ENCODE measurements around the gene SORCS1. TPM values are rescaled to one million over a fixed set of nuclear protein-coding genes. Genes with fewer than 3 reads are reported as not detected.

SORCS1 gene
- total and polyA plus RNA-seq, 4 donors: 0.08 to 0.21 (median 0.09) TPM; not detected in 1

DNA sequence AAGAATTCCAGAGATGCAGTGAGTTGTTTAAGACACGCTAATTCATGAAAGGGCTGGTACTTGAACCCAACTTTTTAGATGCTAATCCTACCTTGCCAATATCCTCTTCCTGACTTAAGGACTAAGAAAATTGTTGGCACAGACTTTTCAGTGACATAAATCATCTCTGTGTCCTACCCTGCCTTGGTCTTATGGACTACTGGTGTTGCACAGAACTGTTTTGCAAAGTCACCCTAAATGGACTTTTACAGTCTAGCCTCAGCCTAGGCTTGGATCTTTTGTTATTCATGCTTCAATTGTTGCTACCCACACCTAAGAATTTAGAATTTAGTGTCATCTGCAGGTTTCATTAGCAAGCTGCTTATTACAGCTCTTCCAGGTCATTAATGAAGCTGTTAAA lies 112.7 kb downstream of the SORCS1 start:
- Histone ChIP-seq H3K36me3 (ENCODE audit: control insufficient read depth in 4 of 4, insufficient read depth in 3 of 4, low read depth in 1 of 4, low read length in 3 of 4) (no peaks in the 10 kb centered on the region), H3K4me1 (ENCODE audit: control insufficient read depth in 4 of 4, insufficient read depth in 4 of 4, low read length in 3 of 4) (peaks cover 2 to 34% (median 29%) of the 10 kb centered on the region in 4 donors), H3K27ac (ENCODE audit: low read depth in 1 of 2, low read length in 2 of 2) (no peak overlapping the region), H3K9me3 (ENCODE audit: control insufficient read depth in 4 of 4, low read length in 3 of 4) (no peaks in the 10 kb centered on the region), H3K4me3 (ENCODE audit: low read depth in 1 of 3, low read length in 3 of 3) (no peak overlapping the region), H3K9ac (ENCODE audit: low read depth in 1 of 2, low read length in 2 of 2) (no peak overlapping the region), H3K27me3 (ENCODE audit: control insufficient read depth in 4 of 4, insufficient read depth in 4 of 4, low read length in 3 of 4) (no peaks in the 10 kb centered on the region)
- TF ChIP-seq, protein P1, sequence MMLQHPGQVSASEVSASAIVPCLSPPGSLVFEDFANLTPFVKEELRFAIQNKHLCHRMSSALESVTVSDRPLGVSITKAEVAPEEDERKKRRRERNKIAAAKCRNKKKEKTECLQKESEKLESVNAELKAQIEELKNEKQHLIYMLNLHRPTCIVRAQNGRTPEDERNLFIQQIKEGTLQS (IDR thresholded peaks at IDR 0.05): no peak
- TF ChIP-seq, protein P2, sequence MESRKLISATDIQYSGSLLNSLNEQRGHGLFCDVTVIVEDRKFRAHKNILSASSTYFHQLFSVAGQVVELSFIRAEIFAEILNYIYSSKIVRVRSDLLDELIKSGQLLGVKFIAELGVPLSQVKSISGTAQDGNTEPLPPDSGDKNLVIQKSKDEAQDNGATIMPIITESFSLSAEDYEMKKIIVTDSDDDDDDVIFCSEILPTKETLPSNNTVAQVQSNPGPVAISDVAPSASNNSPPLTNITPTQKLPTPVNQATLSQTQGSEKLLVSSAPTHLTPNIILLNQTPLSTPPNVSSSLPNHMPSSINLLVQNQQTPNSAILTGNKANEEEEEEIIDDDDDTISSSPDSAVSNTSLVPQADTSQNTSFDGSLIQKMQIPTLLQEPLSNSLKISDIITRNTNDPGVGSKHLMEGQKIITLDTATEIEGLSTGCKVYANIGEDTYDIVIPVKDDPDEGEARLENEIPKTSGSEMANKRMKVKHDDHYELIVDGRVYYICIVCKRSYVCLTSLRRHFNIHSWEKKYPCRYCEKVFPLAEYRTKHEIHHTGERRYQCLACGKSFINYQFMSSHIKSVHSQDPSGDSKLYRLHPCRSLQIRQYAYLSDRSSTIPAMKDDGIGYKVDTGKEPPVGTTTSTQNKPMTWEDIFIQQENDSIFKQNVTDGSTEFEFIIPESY (IDR thresholded peaks at IDR 0.05): no peak
- TF ChIP-seq, protein P3, sequence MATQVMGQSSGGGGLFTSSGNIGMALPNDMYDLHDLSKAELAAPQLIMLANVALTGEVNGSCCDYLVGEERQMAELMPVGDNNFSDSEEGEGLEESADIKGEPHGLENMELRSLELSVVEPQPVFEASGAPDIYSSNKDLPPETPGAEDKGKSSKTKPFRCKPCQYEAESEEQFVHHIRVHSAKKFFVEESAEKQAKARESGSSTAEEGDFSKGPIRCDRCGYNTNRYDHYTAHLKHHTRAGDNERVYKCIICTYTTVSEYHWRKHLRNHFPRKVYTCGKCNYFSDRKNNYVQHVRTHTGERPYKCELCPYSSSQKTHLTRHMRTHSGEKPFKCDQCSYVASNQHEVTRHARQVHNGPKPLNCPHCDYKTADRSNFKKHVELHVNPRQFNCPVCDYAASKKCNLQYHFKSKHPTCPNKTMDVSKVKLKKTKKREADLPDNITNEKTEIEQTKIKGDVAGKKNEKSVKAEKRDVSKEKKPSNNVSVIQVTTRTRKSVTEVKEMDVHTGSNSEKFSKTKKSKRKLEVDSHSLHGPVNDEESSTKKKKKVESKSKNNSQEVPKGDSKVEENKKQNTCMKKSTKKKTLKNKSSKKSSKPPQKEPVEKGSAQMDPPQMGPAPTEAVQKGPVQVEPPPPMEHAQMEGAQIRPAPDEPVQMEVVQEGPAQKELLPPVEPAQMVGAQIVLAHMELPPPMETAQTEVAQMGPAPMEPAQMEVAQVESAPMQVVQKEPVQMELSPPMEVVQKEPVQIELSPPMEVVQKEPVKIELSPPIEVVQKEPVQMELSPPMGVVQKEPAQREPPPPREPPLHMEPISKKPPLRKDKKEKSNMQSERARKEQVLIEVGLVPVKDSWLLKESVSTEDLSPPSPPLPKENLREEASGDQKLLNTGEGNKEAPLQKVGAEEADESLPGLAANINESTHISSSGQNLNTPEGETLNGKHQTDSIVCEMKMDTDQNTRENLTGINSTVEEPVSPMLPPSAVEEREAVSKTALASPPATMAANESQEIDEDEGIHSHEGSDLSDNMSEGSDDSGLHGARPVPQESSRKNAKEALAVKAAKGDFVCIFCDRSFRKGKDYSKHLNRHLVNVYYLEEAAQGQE (IDR thresholded peaks at IDR 0.05): no peak
- no peak for TF ChIP-seq TAF1 (conservative IDR thresholded peaks at IDR 0.05)
- TF ChIP-seq GABPA (IDR thresholded peaks at IDR 0.05 in 1 of 2, conservative IDR thresholded peaks at IDR 0.05 in 1 of 2): no peak
- TF ChIP-seq HNF4A (conservative IDR thresholded peaks at IDR 0.05): no peak
- TF ChIP-seq FOXA2 (IDR thresholded peaks at IDR 0.05): no peak
- 94% methylated on average over 1 of the region's 1 CpG for WGBS
- no peak for DNase-seq (ENCODE audit: low spot score)

DNA sequence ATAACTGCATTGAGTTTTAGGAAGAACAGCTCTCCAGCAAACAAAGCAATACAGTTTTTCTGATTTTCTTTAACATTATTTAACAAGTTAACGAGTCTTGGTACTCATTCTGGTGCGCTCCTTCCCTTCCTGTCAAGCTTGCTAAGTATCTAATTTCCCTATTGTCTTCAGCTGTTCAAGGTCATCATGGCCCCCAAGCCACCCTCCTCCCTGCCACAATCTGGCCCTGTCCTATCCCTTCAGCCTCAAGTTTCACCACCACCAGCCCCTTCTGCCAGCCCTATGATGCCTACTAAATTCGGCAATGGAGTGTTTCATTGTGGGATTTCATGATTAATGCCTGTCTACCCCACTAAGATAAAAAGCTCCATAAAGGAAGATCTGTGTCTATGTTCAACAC lies 121.0 kb downstream of the SORCS1 start:
- no peak overlapping the region for H3K27ac ChIP-seq (ENCODE audit: low read depth in 1 of 2, low read length in 2 of 2)
- H3K9ac ChIP-seq (ENCODE audit: low read depth in 1 of 2, low read length in 2 of 2): no peak overlapping the region
- H3K9me3 ChIP-seq (ENCODE audit: control insufficient read depth in 4 of 4, low read length in 3 of 4): no peaks in the 10 kb centered on the region
- no peak overlapping the region for H3K4me3 ChIP-seq (ENCODE audit: low read depth in 1 of 3, low read length in 3 of 3)
- 73% methylated on average over 3 of the region's 3 CpGs for WGBS
- H3K36me3 ChIP-seq (ENCODE audit: control insufficient read depth in 4 of 4, insufficient read depth in 3 of 4, low read depth in 1 of 4, low read length in 3 of 4): no peaks in the 10 kb centered on the region
- no peak for DNase-seq (ENCODE audit: low spot score)
- TF ChIP-seq, protein P1 (IDR thresholded peaks at IDR 0.05): no peak
- TF ChIP-seq YY1 (IDR thresholded peaks at IDR 0.05) (no peak), EGR1 (IDR thresholded peaks at IDR 0.05; ENCODE audit: low read depth in 2 of 2) (no peak), GABPA (IDR thresholded peaks at IDR 0.05 in 1 of 2, conservative IDR thresholded peaks at IDR 0.05 in 1 of 2) (no peak), TAF1 (conservative IDR thresholded peaks at IDR 0.05) (no peak), RAD21 (IDR thresholded peaks at IDR 0.05) (no peak), SP1 (IDR thresholded peaks at IDR 0.05) (no peak), JUND (IDR thresholded peaks at IDR 0.05) (no peak), HNF4A (conservative IDR thresholded peaks at IDR 0.05) (no peak), HNF4G (IDR thresholded peaks at IDR 0.05) (no peak), RXRA (IDR thresholded peaks at IDR 0.05) (no peak), NR2F2 (IDR thresholded peaks at IDR 0.05) (no peak)
- TF ChIP-seq, protein P3 (IDR thresholded peaks at IDR 0.05): no peak
- TF ChIP-seq, protein P2 (IDR thresholded peaks at IDR 0.05): no peak
- TF ChIP-seq, protein P4, sequence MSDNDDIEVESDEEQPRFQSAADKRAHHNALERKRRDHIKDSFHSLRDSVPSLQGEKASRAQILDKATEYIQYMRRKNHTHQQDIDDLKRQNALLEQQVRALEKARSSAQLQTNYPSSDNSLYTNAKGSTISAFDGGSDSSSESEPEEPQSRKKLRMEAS (IDR thresholded peaks at IDR 0.05): no peak
- TF ChIP-seq, protein P5, sequence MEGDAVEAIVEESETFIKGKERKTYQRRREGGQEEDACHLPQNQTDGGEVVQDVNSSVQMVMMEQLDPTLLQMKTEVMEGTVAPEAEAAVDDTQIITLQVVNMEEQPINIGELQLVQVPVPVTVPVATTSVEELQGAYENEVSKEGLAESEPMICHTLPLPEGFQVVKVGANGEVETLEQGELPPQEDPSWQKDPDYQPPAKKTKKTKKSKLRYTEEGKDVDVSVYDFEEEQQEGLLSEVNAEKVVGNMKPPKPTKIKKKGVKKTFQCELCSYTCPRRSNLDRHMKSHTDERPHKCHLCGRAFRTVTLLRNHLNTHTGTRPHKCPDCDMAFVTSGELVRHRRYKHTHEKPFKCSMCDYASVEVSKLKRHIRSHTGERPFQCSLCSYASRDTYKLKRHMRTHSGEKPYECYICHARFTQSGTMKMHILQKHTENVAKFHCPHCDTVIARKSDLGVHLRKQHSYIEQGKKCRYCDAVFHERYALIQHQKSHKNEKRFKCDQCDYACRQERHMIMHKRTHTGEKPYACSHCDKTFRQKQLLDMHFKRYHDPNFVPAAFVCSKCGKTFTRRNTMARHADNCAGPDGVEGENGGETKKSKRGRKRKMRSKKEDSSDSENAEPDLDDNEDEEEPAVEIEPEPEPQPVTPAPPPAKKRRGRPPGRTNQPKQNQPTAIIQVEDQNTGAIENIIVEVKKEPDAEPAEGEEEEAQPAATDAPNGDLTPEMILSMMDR (IDR thresholded peaks at IDR 0.05; ENCODE audit: low read depth, low read length, missing input control): no peak
- peaks cover 0 to 3% (median 0%) of the 10 kb centered on the region in 4 donors for H3K4me1 ChIP-seq (ENCODE audit: control insufficient read depth in 4 of 4, insufficient read depth in 4 of 4, low read length in 3 of 4)
- H3K27me3 ChIP-seq (ENCODE audit: control insufficient read depth in 4 of 4, insufficient read depth in 4 of 4, low read length in 3 of 4): no peaks in the 10 kb centered on the region
